Activated CD4-positive, CD25-positive, alpha-beta regulatory T cell (primary cell): Measurements from ENCODE around the gene ST8SIA2.
"Not testable (repeated sequence)": the region's sequence is repeated elsewhere in the genome, so short reads cannot be mapped to it uniquely, and the experiment has no call there.

Experiments
- DNase-seq, 4 experiments: peaks; one replicate each; lab custom pipeline; 2025; lab: John Stamatoyannopoulos, UW

Gene ST8SIA2

DNA sequence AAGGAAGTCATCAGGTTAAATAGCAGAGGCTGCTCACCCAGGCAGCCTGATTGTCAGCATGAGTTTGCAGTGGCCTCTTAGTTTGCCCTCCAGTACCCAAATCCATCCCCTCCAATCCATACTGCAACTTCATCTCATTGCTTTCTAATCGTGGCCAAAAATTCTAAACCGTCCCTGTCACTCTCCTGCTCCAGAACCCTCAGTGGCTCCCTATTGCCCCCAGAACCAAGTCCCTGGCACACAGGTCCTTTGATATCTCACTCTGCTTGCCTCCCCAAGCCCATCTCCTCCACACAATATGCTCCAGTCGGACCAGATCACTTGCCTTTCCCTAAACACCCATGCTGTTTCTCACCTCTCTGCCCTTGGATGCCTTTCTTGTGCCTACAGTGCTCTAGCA lies 49.7 kb downstream of the ST8SIA2 start:
- no peak for DNase-seq

DNA sequence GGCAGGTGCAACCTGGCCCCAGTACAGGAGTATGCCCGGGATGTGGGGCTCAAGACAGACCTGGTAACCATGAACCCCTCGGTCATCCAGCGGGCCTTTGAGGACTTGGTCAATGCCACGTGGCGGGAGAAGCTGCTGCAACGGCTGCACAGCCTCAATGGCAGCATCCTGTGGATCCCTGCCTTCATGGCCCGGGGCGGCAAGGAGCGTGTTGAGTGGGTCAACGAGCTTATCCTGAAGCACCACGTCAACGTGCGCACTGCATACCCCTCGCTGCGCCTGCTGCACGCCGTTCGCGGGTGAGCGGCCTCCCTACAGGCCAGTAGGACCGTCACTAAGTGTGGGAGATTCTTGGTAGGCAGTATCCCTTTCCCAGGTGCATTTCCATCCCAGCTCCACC lies 51.0 kb downstream of the ST8SIA2 start:
- DNase-seq, result no peak

DNA sequence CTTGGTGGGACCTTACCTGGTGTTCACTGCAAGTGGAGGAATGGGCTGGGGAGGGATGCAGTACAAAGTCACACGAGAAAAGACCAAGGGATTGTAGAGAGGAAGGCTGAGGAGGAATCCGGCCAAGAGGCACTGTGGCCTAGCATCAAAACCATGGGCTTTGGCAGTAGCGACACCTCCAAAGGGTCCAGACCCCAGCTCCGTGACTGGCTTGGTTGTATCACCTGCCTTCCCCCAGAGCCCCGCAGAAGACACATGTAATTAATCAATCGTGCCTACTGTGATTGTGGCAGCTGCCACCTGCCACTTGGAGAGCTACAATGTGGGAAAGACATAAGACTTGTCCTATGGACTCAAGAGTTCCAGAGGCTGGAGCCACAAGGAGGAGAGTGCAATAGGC lies 54.7 kb downstream of the ST8SIA2 start:
- DNase-seq, result no peak

DNA sequence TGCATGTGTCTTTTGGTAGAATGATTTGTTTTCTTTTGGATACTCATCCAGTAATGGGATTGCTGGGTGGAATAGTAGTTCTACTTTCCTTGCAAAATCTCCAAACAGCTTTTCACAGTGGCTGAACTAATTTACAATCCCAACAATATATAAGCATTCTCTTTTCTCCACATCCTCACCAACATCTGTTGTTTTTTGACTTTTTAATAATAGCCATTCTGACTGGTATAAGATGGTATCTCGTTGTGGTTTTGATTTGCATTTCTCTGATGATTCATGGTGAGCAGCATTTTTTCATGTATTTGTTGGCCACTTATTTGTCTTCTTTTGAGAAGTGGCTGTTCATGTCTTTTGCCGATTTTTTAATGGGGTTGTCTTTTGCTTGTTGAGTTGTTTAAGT lies 55.8 kb downstream of the ST8SIA2 start:
- no peak for DNase-seq

DNA sequence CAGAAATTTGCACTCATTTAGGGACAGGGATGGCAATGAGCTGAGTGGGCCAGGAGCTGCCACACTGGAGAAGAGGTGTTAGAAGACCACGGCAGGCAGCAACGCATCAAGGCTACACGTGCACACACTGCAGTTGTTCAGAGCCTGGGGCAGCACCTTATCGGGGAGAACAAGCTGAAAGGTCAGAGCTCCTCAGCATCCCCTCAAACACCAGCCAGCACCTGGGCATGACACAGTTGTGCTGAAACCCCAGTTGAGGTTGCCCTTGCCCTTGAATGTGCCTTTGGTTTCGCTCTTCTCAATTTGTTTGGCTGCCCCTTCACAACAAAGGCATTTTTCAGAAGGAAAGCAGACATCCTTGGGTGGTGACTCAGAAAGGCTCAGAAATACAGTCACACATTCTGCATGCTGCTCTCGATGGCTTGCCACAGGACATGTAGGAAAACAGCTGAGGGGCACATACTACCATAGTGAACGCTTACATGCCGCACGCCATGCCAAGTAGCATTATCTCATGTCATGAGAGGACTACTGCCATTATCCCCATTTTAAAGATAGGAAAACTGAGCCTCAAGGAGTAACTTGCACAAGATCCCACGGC lies 57.6 kb downstream of the ST8SIA2 start:
- no peak for DNase-seq

DNA sequence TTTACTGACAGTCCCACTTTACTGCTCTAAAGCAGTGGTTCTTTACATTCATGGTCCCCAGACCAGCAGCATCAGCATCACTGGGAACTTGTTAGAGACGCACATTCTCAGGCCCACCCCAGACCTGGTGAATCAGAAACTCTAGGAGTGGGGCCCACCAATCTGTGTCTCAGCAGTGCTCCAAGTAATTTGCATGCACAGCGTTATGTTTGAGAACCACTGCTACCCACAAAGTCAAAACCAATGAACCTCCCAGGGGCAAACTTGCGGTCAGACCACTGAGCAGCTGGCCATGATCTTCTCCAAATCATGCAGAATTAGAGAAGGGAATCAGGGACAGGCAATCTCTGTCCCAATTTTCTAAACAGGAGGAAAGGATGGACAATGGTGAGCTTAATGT lies 58.5 kb downstream of the ST8SIA2 start:
- no peak for DNase-seq

DNA sequence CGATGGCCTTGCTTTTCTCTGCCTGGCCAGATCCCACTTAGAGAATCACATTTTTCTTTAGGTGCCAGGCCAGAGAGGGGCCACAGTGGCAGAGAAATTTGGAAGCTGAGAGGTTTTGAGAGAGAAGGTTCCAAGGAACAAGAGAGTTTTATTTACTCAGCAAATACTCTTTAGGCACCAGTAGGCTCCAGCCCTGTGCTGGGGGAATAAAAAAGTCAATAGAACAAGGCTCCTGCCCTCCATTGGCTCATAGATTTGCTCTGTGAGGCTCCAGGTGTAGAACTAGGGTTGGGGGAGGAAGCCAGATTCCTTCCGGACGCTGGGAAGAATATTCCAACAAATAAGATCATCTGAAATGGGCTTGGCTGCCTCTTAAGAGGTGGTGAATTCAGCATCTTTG lies 59.9 kb downstream of the ST8SIA2 start:
- DNase-seq, result no peak

DNA sequence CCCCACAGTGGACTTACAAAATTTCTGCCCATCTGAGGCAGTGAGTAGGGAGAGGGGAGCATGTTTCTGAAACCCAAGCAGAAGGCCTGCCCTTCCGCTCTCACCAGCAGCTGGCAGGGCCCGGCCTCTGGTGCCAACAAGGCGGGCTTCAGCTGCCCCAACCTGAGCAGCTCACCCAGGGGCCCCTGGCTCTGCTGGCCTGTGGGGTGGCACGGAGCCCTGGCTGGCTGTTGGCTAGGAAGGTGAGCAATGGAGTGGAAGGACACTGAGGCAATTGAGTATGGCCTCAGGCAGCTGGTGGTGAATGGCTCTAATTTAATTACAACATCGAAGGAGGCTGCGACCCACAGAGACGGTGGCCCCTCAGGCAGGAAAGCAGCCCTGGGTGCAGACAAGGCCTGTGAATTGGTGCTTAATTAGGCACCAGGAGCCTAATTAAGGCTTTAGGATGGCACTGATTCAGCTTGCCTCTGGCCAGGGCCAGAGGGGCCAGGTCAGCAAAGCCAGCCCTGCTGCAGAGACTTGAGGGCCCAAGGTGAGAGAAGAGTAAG lies 60.9 kb downstream of the ST8SIA2 start:
- no peak for DNase-seq

DNA sequence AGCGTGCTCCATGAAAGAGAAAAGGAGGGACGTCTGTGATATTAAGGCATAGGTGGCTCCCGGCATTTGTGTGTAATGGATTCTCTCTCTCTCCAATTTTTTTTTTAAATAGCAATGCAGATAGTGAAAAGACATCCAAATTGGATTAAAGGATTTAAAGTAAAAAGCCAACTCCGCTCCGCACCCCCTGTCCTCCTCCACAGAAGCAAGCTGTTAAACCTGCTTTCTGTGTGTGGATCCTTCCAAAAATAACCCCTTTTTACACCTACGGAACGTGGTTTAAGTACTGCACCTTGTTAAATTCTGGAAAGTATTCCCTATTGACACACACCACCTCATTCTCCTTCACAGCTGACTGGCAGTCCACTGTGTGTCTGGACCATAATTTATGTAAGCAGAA lies 61.6 kb downstream of the ST8SIA2 start:
- DNase-seq, result no peak

DNA sequence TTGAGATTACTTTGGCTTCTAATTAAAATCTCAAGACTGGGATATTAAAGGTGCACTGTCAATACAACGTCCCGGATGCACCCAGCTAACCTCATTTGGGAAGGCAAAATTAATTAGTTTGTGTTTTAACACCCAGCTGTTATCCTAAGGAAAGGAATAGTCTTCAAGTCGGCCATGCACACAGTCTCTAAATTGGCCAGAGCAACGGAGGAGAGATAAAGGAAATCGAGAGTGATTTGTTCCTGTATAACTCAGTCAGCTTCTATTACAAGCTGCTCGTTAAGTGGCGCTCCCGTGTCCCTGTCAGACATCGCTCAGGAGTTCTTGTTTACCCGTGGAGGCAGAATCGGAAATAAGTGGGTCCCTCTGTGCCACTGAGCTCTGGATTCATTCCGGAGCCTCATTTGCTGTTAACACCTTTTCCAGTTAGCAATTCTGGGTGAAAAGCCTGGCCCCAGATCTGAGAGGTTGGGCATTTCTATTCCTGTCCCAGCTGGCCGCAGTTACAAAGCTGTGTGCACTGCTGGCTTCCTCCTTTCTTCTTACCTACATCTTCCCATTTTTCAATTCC lies 63.9 kb downstream of the ST8SIA2 start:
- DNase-seq, result no peak

DNA sequence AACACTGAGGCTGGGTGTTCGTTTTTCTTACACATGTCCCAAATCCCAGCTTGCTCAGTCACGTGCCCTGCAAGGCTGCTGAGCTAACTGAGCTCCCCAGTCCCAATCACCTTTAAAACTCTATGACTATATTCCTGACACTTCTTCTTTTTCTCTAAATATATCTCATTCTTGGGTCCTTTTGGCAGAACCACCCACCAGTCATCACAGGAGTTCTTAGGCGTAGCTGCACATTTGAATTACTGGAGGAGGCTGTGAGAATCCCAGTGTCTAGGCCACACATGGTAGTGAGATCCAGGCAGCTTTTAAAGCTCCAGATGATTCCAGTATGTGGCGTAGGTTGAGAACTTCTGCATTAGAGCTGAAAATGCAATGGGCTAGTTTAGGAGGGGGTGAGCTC lies 66.3 kb downstream of the ST8SIA2 start:
- no peak for DNase-seq

DNA sequence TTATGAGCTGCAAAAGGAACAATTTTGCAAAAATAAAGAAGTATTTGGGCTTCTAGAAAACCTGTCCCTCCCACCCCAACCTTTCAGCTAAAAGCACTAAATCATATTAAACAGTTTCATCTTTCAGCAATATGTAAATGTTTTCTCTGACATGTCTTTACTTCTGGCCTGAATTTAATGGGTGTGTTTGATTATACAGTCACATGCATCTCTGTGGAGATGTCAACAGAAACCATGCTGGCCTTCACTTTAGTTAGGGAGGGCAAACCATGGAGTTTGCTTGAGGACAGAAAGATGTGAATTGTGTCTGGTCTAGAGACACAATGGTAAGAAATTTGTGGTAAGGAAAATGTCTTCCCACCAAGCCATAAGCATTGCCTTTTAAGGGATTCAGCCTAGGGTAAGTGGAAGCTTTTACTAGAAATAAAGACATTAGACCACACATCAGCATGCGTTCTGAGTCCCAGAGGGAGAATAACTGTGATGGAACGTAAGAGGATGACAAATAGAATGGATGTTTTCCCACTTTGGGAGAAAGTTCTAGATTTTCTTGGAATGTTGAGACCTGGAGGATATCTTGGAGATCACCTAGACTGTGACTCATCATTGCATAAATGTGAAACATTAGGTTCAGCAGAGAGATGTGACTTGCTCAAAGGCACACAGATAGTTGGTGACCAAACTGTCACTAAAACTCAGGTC lies 68.9 kb downstream of the ST8SIA2 start:
- DNase-seq, result no peak

DNA sequence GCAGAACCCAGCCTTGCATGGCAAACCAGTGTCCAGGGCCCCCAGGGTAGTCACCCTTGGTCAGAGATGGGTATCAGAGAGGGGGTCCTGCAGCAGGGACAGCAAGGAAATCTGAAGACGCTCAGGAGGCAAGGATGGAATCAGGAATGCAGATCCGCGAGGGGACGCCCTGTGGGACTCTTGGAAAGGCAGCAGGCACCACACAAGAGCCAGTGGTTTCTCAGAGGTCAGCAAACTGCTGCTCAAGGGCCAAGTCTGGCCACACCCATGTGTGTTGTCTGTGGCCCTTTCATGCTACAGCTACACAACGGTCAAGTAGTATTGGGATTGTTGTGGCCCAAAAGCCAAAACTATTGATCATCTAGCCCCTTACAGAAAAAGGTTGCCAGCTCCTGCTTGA lies 69.7 kb downstream of the ST8SIA2 start:
- DNase-seq, result no peak

DNA sequence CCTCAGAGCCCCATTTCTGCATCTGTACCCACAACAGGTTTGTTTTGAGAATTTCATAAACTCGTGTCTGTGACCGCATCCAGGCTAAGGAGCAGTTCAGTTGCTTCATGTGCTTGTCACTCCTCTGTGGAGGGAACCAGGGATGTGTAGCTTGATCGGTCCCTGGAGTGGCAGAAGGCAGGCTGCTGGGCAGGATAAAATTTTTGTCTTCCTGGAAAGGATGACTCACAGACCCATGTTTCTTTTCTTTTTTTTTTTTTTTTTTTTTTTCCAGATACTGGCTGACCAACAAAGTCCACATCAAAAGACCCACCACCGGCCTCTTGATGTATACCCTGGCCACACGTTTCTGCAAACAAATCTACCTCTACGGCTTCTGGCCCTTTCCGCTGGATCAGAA lies 70.1 kb downstream of the ST8SIA2 start:
- DNase-seq, result no peak

DNA sequence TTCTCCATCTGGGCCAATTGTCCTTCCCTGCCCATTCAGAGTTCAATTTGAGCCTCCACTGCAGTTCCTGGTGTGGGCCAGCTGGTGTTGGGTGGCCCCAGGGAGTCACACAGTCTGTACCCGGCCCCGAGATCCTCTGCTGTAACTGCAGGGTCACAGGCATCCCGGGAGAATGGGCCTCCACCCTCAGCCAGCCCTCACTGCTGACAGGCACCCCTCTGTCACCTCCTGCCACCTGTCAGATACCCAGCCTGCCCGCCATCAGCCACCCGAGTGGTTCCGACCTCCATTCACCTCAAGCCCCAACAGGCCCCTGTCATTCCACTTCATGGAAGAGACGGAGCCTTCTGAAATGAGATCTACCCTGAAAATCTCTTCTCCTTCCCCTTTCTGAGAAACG lies 73.2 kb downstream of the ST8SIA2 start:
- DNase-seq, result no peak

DNA sequence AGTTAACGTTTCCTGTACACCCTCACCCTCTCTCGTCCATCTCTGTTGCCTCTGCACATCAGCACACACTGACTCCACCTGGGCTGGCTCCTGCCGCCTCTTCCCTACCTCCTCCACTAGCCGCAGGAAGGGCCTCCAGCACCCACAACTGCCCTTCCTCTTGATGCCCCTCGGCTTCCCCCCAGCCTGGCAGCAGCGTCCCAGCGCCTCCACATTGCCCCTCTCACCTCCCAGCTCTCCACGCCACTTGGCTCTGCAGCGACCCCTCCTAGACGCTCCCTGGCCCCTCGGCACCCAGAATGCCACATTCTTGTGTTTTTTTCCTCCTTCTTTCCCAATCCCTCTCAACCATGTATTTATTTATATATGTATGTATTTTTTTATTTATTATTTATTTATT lies 73.6 kb downstream of the ST8SIA2 start:
- DNase-seq, result no peak

DNA sequence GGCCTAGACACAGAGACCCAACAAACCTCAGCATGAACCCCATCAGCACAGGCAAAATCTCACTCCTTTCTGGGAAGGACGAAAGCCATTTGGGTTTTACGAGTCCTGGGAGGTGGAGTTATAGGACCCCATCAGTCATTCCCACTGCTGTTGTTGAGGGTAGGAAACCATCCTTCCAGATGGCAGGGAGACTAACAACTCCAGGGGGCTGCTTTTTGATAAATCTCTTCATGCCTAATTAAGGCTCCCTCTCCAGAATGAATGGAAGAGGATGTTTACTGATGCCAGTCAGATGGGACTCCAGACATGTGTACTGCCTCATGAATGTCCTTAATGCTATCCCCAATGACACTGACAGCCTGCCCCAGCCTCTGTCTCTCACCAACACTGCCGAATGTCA lies 75.3 kb downstream of the ST8SIA2 start:
- no peak for DNase-seq

DNA sequence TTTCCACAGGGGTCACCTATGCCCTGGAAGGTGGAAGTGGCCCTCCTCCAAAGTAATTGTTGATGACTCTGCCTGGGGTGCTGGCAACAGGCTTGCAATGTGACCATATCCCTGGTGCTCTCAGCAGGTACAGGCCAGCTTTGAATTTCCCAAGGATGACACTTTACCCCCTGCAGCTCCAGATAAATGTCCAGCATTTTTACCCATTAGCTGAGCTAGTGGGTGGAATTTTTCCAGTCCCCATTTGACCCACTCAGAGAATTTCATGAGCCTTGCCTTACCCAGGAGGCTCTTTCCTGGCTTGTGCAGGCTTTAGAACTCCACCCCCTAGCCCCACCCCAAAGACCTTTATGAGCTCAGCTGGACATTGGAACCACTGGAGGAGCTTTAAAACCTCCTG lies 77.6 kb downstream of the ST8SIA2 start:
- no peak for DNase-seq

DNA sequence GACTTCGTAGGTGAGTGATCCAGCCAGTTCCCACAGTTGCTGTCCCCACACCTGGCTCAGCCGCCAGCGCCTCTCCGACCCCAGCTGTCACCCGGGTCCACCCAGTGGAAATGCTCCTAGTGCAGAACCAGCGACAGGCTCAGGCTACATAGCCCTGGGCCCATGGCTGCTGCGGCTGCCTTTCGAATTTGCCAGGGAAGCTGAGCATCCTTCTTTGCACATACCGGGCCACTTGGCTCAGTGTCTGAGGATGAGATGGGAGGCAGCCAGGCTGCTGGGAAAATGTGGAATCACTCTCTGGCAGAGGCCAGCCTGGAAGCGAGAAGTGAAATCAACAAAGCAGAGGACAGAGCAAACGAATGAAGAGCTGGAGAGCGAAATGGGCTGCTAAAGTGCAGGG lies 80.1 kb downstream of the ST8SIA2 start:
- DNase-seq, result no peak

DNA sequence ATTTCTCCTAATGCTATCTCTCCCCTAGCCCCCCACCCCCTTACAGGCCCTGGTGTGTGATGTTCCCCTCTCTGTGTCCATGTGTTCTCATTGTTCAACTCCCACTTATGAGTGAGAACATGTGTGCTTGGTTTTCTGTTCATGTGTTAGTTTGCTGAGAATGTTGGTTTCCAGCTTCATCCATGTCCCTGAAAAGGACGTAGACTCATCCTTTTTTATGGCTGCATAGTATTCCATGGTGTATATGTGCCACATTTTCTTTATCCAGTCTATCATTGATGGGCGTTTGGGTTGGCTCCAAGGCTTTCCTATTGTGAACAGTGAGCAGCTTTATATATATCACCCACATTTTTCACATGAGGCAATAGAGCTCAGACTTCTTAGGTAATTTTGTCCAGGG lies 86.0 kb downstream of the ST8SIA2 start:
- not testable (repeated sequence) for DNase-seq

DNA sequence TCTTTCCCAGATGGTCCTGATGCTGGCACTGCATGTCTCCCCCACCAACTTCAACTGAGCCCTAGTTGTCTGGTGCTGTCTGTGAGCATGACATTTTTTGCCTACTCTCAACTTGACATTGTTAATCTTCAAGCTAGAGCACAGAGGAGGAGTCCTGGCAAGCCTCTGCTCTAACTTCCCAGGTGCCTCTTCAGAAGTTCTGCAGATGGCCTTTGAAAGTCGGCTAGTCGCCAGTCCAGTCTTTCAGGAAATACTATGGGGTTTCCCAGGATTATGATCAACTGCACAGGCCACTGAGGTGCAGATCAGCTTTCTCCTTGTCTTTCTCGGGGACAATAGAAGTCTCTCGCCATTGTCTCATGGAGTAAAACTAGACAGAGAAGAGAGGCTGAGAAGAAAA lies 86.7 kb downstream of the ST8SIA2 start:
- no peak for DNase-seq

DNA sequence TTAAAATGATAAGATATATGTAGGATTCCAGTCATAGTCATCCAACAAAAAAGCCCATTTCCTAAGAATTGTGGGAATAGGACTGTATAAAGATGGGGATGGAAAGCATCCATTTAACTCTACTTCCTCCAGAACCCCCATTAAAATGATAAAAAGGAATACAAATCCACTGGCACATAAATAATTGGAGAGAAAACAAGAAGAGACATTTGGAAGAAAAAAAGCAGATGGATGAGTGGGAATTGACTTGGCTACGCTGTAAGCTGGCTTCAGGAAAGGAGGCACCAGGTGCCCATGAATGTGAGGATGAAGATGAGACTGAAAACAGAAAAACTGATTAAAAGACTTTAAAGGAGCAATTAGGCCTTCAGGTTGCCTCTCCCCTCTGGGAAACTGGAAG lies 91.8 kb downstream of the ST8SIA2 start:
- no peak for DNase-seq

DNA sequence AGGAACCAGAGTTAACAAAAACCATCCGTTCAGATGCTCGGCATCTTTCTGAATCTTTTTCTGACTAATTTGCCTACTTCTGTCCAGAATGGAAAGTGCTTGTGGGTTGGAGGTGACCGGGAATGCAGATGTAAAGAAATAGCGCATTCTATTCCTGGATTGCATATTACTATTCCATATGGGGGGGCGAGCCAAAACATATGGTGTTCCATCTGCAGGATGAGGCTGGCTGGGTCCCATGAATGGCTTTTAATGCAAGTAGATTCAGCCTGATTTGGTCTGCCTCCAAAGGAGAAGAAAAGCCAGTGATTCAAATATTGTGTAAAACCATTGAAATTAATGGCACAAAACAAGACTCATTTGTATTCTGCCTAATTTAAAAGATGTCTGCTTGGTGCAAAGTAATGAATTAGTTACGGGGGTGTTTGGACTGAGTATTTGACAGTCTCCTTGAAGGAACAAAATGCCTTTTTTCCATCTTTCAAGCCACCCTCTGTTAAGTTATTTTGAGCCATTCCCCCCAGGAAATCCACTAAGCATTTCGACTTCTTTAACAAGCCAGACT lies 99.0 kb downstream of the ST8SIA2 start:
- DNase-seq, result no peak
